ENCODE data around the gene ATP6V0E1.

ATP6V0E1 gene

GRCh38 chr5:172979778-172980177 lies 3.8 kb upstream of the ATP6V0E1 start:
- no peak overlapping the region for H3K4me3 ChIP-seq (ENCODE audit: control insufficient read depth, low read depth, low read length)
- no peak for DNase-seq (ENCODE audit: low read depth)
- TF ChIP-seq CTCF (IDR thresholded peaks at IDR 0.05; ENCODE audit: control insufficient read depth, insufficient read depth, low read depth, low read length, missing control alignments) = no peak

- TF ChIP-seq CTCF (IDR thresholded peaks at IDR 0.05; ENCODE audit: control insufficient read depth, insufficient read depth, low read depth, low read length, missing control alignments) = no peak
- no peak overlapping the region for H3K4me3 ChIP-seq (ENCODE audit: control insufficient read depth, low read depth, low read length)
- no peak for DNase-seq (ENCODE audit: low read depth)
Observed at GRCh38 chr5:172981931-172982330, 1.6 kb upstream of the ATP6V0E1 start.

- peak; percentile 73 for TF ChIP-seq CTCF (IDR thresholded peaks at IDR 0.05; ENCODE audit: control insufficient read depth, insufficient read depth, low read depth, low read length, missing control alignments)
- DNase-seq (ENCODE audit: low read depth) = peak; percentile 79
- H3K4me3 ChIP-seq (ENCODE audit: control insufficient read depth, low read depth, low read length) = peak overlapping the region; percentile 99
Observed at GRCh38 chr5:172984244-172984953, 828 bp downstream of the ATP6V0E1 start.

GRCh38 chr5:172985596-172985995 lies 2.0 kb downstream of the ATP6V0E1 start:
- no peak for DNase-seq (ENCODE audit: low read depth)
- no peak for TF ChIP-seq CTCF (IDR thresholded peaks at IDR 0.05; ENCODE audit: control insufficient read depth, insufficient read depth, low read depth, low read length, missing control alignments)
- no peak overlapping the region for H3K4me3 ChIP-seq (ENCODE audit: control insufficient read depth, low read depth, low read length)

- DNase-seq (ENCODE audit: low read depth) = no peak
- no peak for TF ChIP-seq CTCF (IDR thresholded peaks at IDR 0.05; ENCODE audit: control insufficient read depth, insufficient read depth, low read depth, low read length, missing control alignments)
Observed at GRCh38 chr5:172988276-172988675, 4.7 kb downstream of the ATP6V0E1 start.

GRCh38 chr5:172990776-172991175 lies 7.2 kb downstream of the ATP6V0E1 start:
- H3K4me3 ChIP-seq (ENCODE audit: control insufficient read depth, low read depth, low read length) = no peak overlapping the region
- TF ChIP-seq CTCF (IDR thresholded peaks at IDR 0.05; ENCODE audit: control insufficient read depth, insufficient read depth, low read depth, low read length, missing control alignments) = no peak
- DNase-seq (ENCODE audit: low read depth) = no peak

More at GRCh38 chr5:172988276-172988675, 4.7 kb downstream of the ATP6V0E1 start:
- H3K4me3 ChIP-seq (ENCODE audit: control insufficient read depth, low read depth, low read length) = no peak overlapping the region
